Sigmoid colon (tissue), 7 donors: ENCODE data around the gene SDK1. TPM values are rescaled to one million over a fixed set of nuclear protein-coding genes. Genes with fewer than 3 reads are reported as not detected.

ENCODE experiments used
- DNase-seq: peaks from one replicate; pipeline ENCODE4 v3.0.0-alpha.2; 2019
- H3K27ac ChIP-seq, 4 donors: fragments of 200-600 bp; sonication (generic); one replicate each; pipeline ENCODE4 v1.5.1; 2016 to 2019; ENCODE audit warnings: mild to moderate bottlenecking in 1 of 4
- H3K27me3 ChIP-seq, 3 donors: fragments of 200-600 bp; sonication (generic); one replicate each; pipeline ENCODE4 v1.5.1; 2019; ENCODE audit warnings: mild to moderate bottlenecking in 1 of 3
- H3K36me3 ChIP-seq, 4 donors: fragments of 200-600 bp; sonication (generic); one replicate each; pipeline ENCODE4 v1.5.1; 2016 to 2019
- H3K4me1 ChIP-seq, 4 donors: fragments of 200-600 bp; sonication (generic); one replicate each; pipeline ENCODE4 v1.5.1; 2017 to 2019
- H3K4me3 ChIP-seq, 4 donors: fragments of 200-600 bp; sonication (generic); one replicate each; pipeline ENCODE4 v1.5.1; 2017 to 2019; ENCODE audit warnings: mild to moderate bottlenecking in 2 of 4, moderate library complexity in 1 of 4
- H3K9me3 ChIP-seq, 4 donors: fragments of 200-600 bp in 3 of 4; sonication (generic) in 3 of 4; one replicate each; pipeline versions ENCODE4 v1.5.1 to v1.6.1; 2013 to 2019
- CTCF ChIP-seq, 4 experiments: fragments of 450-650 bp in 3 of 4; fragments of 200-600 bp in 1 of 4; IDR thresholded peaks; one replicate each; pipeline ENCODE4 v1.5.1; 2016 to 2019; ENCODE audit warnings: antibody characterized with exemption in 4 of 4, mild to moderate bottlenecking in 3 of 4, moderate library complexity in 2 of 4
- EP300 ChIP-seq, 4 donors: sonication (generic); formaldehyde crosslinking; IDR thresholded peaks; one replicate each; pipeline ENCODE4 v1.6.1; 2017; ENCODE audit warnings: antibody characterized with exemption in 4 of 4
- POLR2A ChIP-seq, 2 donors: fragments of 450-650 bp; IDR thresholded peaks; one replicate each; pipeline ENCODE4 v1.6.1; 2016; ENCODE audit warnings: antibody characterized with exemption in 2 of 2, mild to moderate bottlenecking in 2 of 2, moderate library complexity in 2 of 2
- POLR2AphosphoS5 ChIP-seq, 4 donors: sonication (generic); formaldehyde crosslinking; IDR thresholded peaks; one replicate each; pipeline ENCODE4 v1.6.1; 2017; ENCODE audit warnings: antibody characterized with exemption in 4 of 4
- WGBS, 2 donors: extraction: QIAGEN DNeasy Blood & Tissue Kit; methylation state at CpG; one replicate each; pipeline ENCODE4 v1.1.7; 2013; 5-methylcytosine and 5-hydroxymethylcytosine counted together
- intact Hi-C: fragments of 100-400 bp; cut with DNase I; formaldehyde crosslinking; loops from one replicate; pipeline ENCODE4 v1.15.1; 2023
- polyA plus RNA-seq, 3 donors: library from polyadenylated mRNA; stranded (reverse); fragments of 200-250 nt; gene quantifications; one replicate each; pipeline ENCODE4 v1.2.3, GENCODE V29; 2013
- total RNA-seq, 4 donors: library from RNA; depleted of rRNA; stranded (reverse); fragments of >200 nt; gene quantifications; one replicate each; pipeline ENCODE4 v1.1.0, GENCODE V29; 2016
- donor health status: healthy with polysubstance abuse.
- donor health status: Bipolar disorder and iron deficiency.
- donor health status: healthy.

SDK1 gene
- total and polyA plus RNA-seq, 7 donors, result under 0.01 to 23.0 (median 10.0) TPM; not detected in 1

- Histone ChIP-seq H3K9me3 (no peaks in the 10 kb centered on the region), H3K4me3 (no peak overlapping the region), H3K27ac (peak overlapping the region in 2 of 4 donors; percentile 26 to 48), H3K36me3 (no peaks in the 10 kb centered on the region), H3K4me1 (peaks cover 0 to 20% (median 13%) of the 10 kb centered on the region in 4 donors), H3K27me3 (no peaks in the 10 kb centered on the region)
- DNase-seq, result peak; percentile 74
- 81 to 85% methylated on average over 26 of the region's 26 CpGs for WGBS, 2 donors
- TF ChIP-seq CTCF (IDR thresholded peaks at IDR 0.05) (no peak), EP300 (IDR thresholded peaks at IDR 0.05) (no peak), POLR2AphosphoS5 (IDR thresholded peaks at IDR 0.05) (peak; percentile 57 to 86 (median 70)), POLR2A (IDR thresholded peaks at IDR 0.05) (no peak)
- intact Hi-C loops, result no loop called here
Observed at GRCh38 chr7:4025694-4026615, 724.9 kb downstream of the SDK1 start.

- H3K4me3 ChIP-seq, result no peak overlapping the region
- H3K27ac ChIP-seq, result no peak overlapping the region
- TF ChIP-seq EP300 (IDR thresholded peaks at IDR 0.05) (no peak), POLR2A (IDR thresholded peaks at IDR 0.05) (no peak), CTCF (IDR thresholded peaks at IDR 0.05) (no peak), POLR2AphosphoS5 (IDR thresholded peaks at IDR 0.05) (no peak)
- no peaks in the 10 kb centered on the region for H3K27me3 ChIP-seq
- peaks cover 0 to 20% (median 13%) of the 10 kb centered on the region in 4 donors for H3K4me1 ChIP-seq
- H3K36me3 ChIP-seq, result no peaks in the 10 kb centered on the region
- no peaks in the 10 kb centered on the region for H3K9me3 ChIP-seq
- 89 to 90% methylated on average over 10 of the region's 10 CpGs for WGBS, 2 donors
- intact Hi-C loops, result no loop called here
- DNase-seq, result no peak
Observed at GRCh38 chr7:4026941-4027486, 726.0 kb downstream of the SDK1 start.

- no peak overlapping the region for H3K4me3 ChIP-seq
- WGBS, 2 donors, result 70 to 75% methylated on average over 4 of the region's 4 CpGs
- no peak for TF ChIP-seq POLR2A (IDR thresholded peaks at IDR 0.05)
- no peak for TF ChIP-seq POLR2AphosphoS5 (IDR thresholded peaks at IDR 0.05)
- no peak for TF ChIP-seq CTCF (IDR thresholded peaks at IDR 0.05)
- no peak for TF ChIP-seq EP300 (IDR thresholded peaks at IDR 0.05)
- H3K27me3 ChIP-seq, result no peaks in the 10 kb centered on the region
- intact Hi-C loops, result no loop called here
- no peak overlapping the region for H3K27ac ChIP-seq
- H3K4me1 ChIP-seq, result peaks cover 0 to 20% (median 13%) of the 10 kb centered on the region in 4 donors
- no peaks in the 10 kb centered on the region for H3K36me3 ChIP-seq
- DNase-seq, result no peak
- no peaks in the 10 kb centered on the region for H3K9me3 ChIP-seq
Observed at GRCh38 chr7:4028221-4028620, 727.2 kb downstream of the SDK1 start.

GRCh38 chr7:4029941-4030340 is 728.9 kb downstream of the SDK1 start:
- no peaks in the 10 kb centered on the region for H3K9me3 ChIP-seq
- 92 to 96% methylated on average over 10 of the region's 10 CpGs for WGBS, 2 donors
- no peak overlapping the region for H3K4me3 ChIP-seq
- TF ChIP-seq POLR2A (IDR thresholded peaks at IDR 0.05) (no peak), EP300 (IDR thresholded peaks at IDR 0.05) (no peak), CTCF (IDR thresholded peaks at IDR 0.05) (no peak)
- intact Hi-C loops, result no loop called here
- DNase-seq, result no peak
- no peak overlapping the region for H3K27ac ChIP-seq
- no peaks in the 10 kb centered on the region for H3K36me3 ChIP-seq
- H3K4me1 ChIP-seq, result peaks cover 0 to 20% (median 13%) of the 10 kb centered on the region in 4 donors
- no peaks in the 10 kb centered on the region for H3K27me3 ChIP-seq
